HG03469 (cell line): ENCODE results near the gene ATP11A.
"Not testable (repeated sequence)": the region's sequence is repeated elsewhere in the genome, so short reads cannot be mapped to it uniquely, and the experiment has no call there.

ENCODE experiments used
- ATAC-seq: cut with Tn5 transposase; IDR thresholded peaks from one replicate; pipeline ENCODE4 v1.9.1; 2021; ENCODE audit warnings: mild to moderate bottlenecking, moderate library complexity, moderate number of reproducible peaks; ENCODE audit not compliant: unreplicated experiment

ATP11A gene

GRCh38 chr13:112833551-112834257, 143.9 kb downstream of the ATP11A start:
- ATAC-seq: no peak

- ATAC-seq: no peak
These were observed 145.5 kb downstream of the ATP11A start for GRCh38 chr13:112835344-112835743.

- no peak for ATAC-seq
These were observed 146.0 kb downstream of the ATP11A start for GRCh38 chr13:112835796-112836195.

- no peak for ATAC-seq
These were observed 147.1 kb downstream of the ATP11A start for GRCh38 chr13:112836940-112837339.

- ATAC-seq: no peak
These were observed 147.7 kb downstream of the ATP11A start for GRCh38 chr13:112837371-112838037.

GRCh38 chr13:112838038-112838841, 148.4 kb downstream of the ATP11A start:
- ATAC-seq: no peak

GRCh38 chr13:112838842-112839117, 148.9 kb downstream of the ATP11A start:
- ATAC-seq: no peak

- ATAC-seq: no peak
These were observed 149.7 kb downstream of the ATP11A start for GRCh38 chr13:112839356-112840105.

- ATAC-seq: no peak
These were observed 150.8 kb downstream of the ATP11A start for GRCh38 chr13:112840472-112841302.

GRCh38 chr13:112841303-112842015, 151.6 kb downstream of the ATP11A start:
- ATAC-seq: not testable (repeated sequence)

GRCh38 chr13:112842343-112842856, 152.6 kb downstream of the ATP11A start:
- ATAC-seq: no peak

GRCh38 chr13:112842931-112843391, 153.1 kb downstream of the ATP11A start:
- ATAC-seq: no peak

- no peak for ATAC-seq
These were observed 153.7 kb downstream of the ATP11A start for GRCh38 chr13:112843392-112844111.

- ATAC-seq: no peak
These were observed 154.6 kb downstream of the ATP11A start for GRCh38 chr13:112844411-112844810.

- no peak for ATAC-seq
These were observed 155.0 kb downstream of the ATP11A start for GRCh38 chr13:112844879-112845278.

GRCh38 chr13:112845511-112846144, 155.8 kb downstream of the ATP11A start:
- no peak for ATAC-seq

GRCh38 chr13:112846411-112847115, 156.7 kb downstream of the ATP11A start:
- no peak for ATAC-seq

- no peak for ATAC-seq
These were observed 159.7 kb downstream of the ATP11A start for GRCh38 chr13:112849500-112849899.
